NCI-H2227 treated with DMSO at 0.1 percent for 48 hours (cell line): ENCODE data around the gene MORN1.

ENCODE experiments used
- DNase-seq: peaks from one replicate; lab custom pipeline; 2025; lab: John Stamatoyannopoulos, UW

Gene MORN1

GRCh38 chr1:2374252-2375155 lies 16.9 kb downstream of the MORN1 start:
- no peak for DNase-seq

- DNase-seq: no peak
Observed at GRCh38 chr1:2373551-2374251, 17.7 kb downstream of the MORN1 start.

GRCh38 chr1:2372551-2373490 lies 18.5 kb downstream of the MORN1 start:
- DNase-seq: no peak

- no peak for DNase-seq
Observed at GRCh38 chr1:2368053-2368744, 23.2 kb downstream of the MORN1 start.

- no peak for DNase-seq
Observed at GRCh38 chr1:2363847-2364513, 27.4 kb downstream of the MORN1 start.

GRCh38 chr1:2360588-2361364 lies 30.6 kb downstream of the MORN1 start:
- DNase-seq: no peak

- DNase-seq: no peak
Observed at GRCh38 chr1:2358651-2359640, 32.4 kb downstream of the MORN1 start.

GRCh38 chr1:2358072-2358471 lies 33.3 kb downstream of the MORN1 start:
- DNase-seq: no peak

GRCh38 chr1:2356911-2357845 lies 34.2 kb downstream of the MORN1 start:
- no peak for DNase-seq

GRCh38 chr1:2356401-2356800 lies 35.0 kb downstream of the MORN1 start:
- DNase-seq: no peak

GRCh38 chr1:2355373-2356261 lies 35.7 kb downstream of the MORN1 start:
- no peak for DNase-seq

GRCh38 chr1:2354511-2355372 lies 36.6 kb downstream of the MORN1 start:
- DNase-seq: no peak

GRCh38 chr1:2353551-2354438 lies 37.6 kb downstream of the MORN1 start:
- DNase-seq: no peak

- no peak for DNase-seq
Observed at GRCh38 chr1:2352897-2353550, 38.3 kb downstream of the MORN1 start.
